Measurements from ENCODE around the gene KCNMB1.

The KCNMB1 gene

DNA sequence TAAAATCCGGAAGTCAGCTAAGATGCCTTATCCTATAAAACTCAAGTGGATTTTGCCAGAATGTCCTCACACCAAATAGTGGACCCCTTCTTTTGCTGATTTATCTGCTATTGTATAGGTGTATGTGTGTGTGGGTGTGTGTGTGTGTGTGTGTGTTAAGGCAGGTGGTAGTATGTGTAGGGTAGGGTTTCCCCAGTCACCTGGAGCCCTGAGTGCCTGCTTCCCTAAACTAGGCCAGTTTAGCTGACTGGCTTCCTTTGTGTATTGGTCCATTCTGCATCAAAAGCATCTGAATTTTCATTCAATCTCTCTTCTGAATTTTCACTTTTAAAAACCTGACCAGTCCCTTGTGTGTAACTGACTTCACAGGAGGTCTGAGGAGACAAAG is 49.4 kb downstream of the KCNMB1 start:
- no peak for DNase-seq (ENCODE audit: low read depth)

GRCh38 chr5:170338933-170339779 is 50.0 kb downstream of the KCNMB1 start:
- no peak for DNase-seq (ENCODE audit: low read depth)

- no peak for DNase-seq (ENCODE audit: low read depth)
These were observed 50.9 kb downstream of the KCNMB1 start for GRCh38 chr5:170338291-170338690.

- DNase-seq (ENCODE audit: low read depth): no peak
These were observed 52.0 kb downstream of the KCNMB1 start for GRCh38 chr5:170337045-170337733.

DNA sequence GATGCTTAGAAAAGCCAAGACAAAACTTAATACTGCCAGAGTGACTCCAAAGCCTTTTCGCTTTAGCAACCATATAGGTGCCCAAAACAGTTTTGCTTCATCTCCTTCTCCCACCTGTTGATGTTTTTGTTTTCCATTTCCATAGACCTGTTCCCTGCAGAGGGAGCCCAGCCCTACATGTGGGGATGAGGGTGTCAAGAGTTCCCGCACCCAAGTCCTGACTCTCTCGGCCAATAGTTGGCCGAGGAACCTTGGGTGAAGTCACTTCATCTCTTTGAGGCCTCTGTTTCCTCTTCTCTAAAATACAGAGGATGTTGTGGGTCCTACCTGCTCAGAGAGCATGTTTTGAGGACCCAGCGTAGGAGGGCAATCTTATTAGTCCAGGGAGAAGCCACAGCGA is 53.1 kb downstream of the KCNMB1 start:
- no peak for DNase-seq (ENCODE audit: low read depth)

- DNase-seq (ENCODE audit: low read depth): no peak
These were observed 54.5 kb downstream of the KCNMB1 start for GRCh38 chr5:170334626-170335025.

DNA sequence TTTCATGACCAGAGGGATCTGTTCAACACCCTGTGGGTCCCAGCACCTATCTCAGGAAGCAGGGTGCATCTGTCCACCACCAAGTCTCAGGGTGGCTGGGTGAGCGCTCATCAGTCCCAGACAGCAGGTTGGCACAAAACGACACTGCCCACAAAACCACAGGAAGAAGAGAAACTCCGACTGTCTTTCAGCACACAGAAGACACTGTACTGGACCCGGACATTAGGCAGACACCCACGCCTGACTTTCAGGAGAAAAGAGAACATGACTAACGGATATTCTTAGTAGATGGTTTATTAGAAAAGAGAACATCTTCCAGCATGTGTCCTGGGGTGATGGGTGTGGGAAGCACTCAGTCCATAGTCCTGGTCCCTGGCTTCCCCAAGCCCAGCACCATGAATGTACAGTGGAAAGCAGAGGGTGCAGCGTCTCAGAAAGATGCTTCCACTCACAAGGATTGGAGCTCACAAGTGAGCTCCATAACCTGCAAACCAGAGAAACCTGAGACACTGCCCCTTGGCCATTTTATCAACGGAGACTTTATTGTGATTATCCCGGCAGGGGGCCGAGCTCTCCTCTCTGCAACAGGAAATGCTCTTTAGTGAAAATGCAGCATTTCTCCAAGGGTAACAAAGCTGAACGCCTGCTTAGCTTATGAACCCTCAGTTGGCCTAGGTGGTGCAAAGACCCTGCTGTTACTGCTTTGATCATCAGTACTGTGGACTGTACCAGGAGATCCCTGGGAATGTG is 55.8 kb downstream of the KCNMB1 start:
- no peak for DNase-seq (ENCODE audit: low read depth)

GRCh38 chr5:170332058-170332457 is 57.1 kb downstream of the KCNMB1 start:
- DNase-seq (ENCODE audit: low read depth): no peak

GRCh38 chr5:170330568-170331054 is 58.6 kb downstream of the KCNMB1 start:
- no peak for DNase-seq (ENCODE audit: low read depth)

- no peak for DNase-seq (ENCODE audit: low read depth)
These were observed 59.6 kb downstream of the KCNMB1 start for GRCh38 chr5:170329524-170329923.

GRCh38 chr5:170327829-170328228 is 61.3 kb downstream of the KCNMB1 start:
- no peak for DNase-seq (ENCODE audit: low read depth)

- no peak for DNase-seq (ENCODE audit: low read depth)
These were observed 62.0 kb downstream of the KCNMB1 start for GRCh38 chr5:170327168-170327567.
